GM20431 (cell line): ENCODE data around the gene RPSA.
"Not testable (repeated sequence)": the region's sequence is repeated elsewhere in the genome, so short reads cannot be mapped to it uniquely, and the experiment has no call there.

Experiments used
- in situ Hi-C: fragments of 300-500 bp; cut with MseI, MboI; formaldehyde crosslinking; loops from one replicate; pipeline ENCODE4 v1.15.0; 2020; ENCODE audit warnings: low sequenced_read_pairs; ENCODE audit not compliant: unreplicated experiment

RPSA gene

DNA sequence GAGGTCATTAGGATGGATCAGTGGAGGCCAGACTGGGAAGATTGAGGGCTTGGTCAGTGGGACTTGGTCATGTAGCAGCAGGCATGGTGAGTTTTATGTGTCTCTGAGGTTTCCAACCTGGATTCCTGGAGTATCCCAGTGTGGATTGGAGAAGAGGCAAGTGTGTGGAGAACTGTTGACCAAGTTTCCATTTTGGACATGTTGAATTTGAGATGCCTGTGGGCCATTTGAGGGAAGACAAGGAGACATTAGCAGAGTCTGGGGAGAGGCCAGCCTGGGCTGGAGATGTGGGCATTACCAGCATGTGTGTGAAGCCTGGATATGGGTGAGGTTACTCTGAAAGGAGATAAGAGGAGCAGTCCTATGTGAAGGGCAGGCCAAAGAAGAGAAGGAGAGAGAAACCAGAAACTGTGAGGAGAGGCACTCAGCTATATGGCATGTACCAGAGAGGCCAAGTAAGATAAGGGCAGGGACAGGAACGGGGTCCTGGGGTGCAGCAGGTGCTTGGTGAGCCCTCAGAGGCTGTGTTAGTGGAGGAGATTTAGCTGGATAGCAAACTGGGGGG lies 19.0 kb upstream of the RPSA start:
- in situ Hi-C loops: no loop called here

GRCh38 chr3:39388153-39388552 lies 18.4 kb upstream of the RPSA start:
- in situ Hi-C loops: no loop called here

- in situ Hi-C loops: no loop called here
Measured at GRCh38 chr3:39388741-39389248, 17.7 kb upstream of the RPSA start.

- in situ Hi-C loops: no loop called here
Measured at GRCh38 chr3:39390181-39390580, 16.3 kb upstream of the RPSA start.

DNA sequence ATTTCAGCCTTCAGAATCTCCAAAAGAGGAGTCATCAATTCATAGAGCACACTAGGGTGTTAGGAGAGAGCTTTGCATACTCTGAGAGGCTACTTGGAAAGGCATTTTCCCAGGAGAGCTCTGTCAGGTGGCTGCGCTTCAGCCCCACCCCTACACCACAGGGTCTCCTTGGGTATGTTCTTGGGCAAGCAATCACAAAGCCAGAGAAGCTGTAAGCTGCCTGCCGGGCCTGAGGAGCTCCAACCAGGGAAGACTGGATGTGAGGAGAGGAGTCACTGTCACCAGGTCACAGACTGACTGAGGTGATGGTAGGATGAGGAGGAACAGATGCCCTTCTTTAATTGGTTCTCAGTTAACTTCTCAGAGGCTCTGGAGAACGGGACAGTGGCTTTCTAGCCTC lies 9.8 kb upstream of the RPSA start:
- in situ Hi-C loops: no loop called here

- in situ Hi-C loops: no loop called here
Measured at GRCh38 chr3:39398700-39399099, 7.8 kb upstream of the RPSA start.

- in situ Hi-C loops: no loop called here
Measured at GRCh38 chr3:39401983-39402382, 4.5 kb upstream of the RPSA start.

DNA sequence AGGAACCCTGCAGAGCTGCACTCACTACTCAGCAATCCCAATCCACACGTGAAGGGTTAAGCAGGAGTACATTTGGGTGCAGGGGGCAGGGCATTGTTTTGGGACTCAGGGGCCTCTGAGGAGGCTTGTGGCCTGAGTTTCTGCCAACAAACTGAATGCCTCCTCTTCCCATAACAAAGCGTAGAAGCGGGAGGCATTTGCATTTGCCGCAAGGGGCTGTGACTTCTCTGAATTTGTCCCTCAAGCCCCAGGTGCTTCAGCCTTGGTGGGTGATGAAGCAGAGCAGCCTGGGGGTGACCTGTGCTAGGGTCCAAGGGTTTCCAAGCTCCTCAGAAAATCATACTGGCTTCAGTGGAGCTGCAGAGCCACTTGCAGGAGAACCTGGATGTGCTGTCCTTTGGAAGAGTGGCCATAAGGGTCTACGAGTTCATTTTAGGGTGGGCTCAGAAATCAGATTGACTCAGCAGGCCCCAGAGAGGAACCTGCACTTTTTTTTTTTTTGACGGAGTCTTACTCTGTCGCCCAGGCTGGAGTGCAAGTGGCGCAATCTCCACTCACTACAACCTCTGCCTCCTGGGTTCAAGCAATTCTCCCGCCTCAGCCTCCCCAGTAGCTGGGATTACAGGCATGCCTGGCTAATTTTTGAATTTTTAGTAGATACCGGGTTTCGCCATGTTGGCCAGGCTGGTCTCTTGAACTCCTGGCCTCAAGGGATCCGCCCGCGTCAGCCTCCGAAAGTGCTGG lies 1.4 kb upstream of the RPSA start:
- in situ Hi-C loops: no loop called here

DNA sequence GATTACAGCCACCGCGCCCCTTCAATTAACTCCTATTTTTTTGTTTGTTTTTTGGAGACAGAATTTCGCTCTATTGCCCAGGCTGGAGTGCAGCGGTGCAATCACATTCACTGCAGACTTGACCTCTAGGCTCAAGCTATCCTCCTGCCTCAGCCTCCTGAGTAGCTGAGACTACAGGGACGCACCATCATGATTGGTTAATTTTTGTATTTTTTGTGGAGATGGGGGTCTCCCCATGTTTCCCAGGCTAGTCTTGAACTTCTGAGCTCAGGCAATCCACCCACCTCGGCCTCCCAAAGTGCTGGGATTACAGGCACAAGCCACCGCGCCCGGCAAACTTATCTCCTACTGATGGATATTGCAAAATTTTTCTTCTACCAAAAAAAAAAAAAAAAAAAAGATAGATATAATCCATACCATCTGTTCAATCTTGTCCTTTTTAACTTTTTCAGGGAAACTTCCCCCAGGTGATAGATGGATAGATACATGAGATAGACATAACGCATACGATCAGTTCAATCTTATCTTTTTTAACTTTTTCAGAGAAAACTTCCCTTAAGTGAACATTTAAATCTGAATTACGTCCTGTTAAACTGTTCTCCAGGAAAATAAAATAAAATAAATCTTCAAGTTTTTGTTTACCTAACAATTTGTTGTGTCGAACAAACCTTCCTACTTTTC lies 693 bp upstream of the RPSA start:
- in situ Hi-C loops: no loop called here

GRCh38 chr3:39407259-39407629 lies 724 bp downstream of the RPSA start:
- in situ Hi-C loops: no loop called here

DNA sequence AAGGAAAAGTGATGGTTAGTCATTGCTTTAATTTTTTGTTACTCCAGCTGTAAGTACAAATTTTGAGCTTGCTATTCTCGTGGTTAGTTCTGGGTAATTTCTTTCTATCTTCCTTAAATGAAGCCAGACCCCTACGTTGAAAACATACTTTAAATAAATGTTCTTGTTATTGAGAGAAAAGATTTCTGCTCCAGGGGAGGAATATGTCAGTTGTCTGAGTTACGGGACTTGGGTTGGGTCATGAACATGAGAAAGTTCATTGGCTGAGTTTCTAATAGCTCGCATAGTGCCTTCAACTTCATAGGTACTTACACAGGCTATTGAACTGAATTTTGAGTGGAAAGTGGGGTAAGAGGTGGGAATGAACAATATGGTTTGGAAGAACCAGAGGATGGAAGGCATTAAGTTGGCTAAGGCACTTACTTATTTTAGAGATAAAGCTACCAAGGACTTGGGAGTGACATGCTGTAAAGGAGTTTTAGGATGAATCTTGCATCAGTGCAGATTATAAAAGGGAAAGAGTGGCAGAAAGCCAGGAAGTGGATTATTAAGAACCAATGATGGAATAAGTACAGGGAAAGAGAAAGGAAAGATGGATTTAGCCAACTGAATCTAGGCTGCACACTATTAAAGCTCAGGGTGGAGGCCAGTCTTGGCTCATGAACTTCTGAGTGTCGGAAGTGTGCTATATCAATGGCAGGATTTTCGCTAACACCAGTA lies 1.4 kb downstream of the RPSA start:
- in situ Hi-C loops: no loop called here

DNA sequence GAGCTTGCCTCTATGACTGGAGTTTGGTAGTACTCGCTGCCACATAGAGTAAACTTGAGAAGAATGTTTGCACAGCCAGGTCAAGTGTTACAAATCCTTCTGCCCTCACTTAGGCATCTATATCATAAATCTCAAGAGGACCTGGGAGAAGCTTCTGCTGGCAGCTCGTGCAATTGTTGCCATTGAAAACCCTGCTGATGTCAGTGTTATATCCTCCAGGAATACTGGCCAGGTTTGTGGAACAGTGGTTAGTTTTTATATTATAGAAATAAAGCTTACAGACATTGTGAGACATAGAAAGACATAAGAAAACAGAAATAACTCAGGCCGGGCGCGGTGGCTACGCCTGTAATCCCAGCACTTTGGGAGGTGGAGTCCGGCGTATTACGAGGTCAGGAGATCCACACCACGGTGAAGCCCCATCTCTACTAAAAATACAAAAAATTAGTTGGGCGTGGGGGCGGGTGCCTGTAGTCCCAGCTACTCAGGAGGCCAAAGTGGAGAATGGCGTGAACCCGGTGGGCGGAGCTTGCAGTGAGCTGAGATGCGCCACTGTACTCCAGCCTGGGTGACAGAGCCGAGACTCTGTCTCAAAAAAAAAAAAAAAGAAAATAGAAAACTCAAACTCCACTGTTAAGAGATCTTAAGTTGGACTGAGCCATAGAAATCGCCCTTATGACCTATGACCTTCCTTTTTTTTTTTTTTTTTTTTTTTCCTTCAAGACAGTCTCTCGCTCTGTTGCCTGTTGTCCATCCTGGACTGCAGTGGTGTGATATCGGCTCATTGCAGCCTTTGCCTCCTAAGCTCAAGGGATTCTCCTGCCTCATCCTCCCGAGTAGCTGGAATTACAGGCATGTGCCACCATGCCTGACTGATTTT lies 2.2 kb downstream of the RPSA start:
- in situ Hi-C loops: no loop called here

DNA sequence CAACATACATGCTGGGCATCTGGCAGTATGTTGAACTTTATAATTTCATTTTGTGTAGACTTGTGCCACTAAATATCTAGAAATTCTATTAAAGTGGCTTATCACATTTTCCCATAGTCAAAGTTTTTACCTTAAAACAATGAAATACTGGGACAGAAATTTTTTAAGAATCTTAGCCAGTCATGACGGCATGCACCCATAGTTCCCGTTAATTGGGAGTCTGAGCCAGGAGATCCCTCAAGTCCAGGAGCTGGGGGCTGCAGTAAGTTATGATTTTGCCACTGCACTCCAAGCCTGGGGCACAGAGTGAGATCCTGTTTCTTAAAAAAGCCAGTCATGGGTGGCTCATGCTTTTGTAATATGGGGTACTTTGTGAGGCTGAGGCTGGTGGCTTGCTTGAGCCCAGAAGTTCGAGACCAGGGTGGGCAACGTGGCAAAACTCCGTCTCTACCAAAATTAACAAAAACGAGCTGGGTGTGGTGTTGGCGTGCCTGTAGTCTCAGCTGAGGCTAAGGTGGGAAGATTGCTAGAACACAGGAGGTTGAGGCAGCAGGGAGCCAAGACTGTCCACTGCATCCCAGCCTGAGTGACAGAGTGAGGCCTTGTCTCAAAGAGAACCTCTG lies 3.1 kb downstream of the RPSA start:
- in situ Hi-C loops: no loop called here

GRCh38 chr3:39410893-39411292 lies 4.4 kb downstream of the RPSA start:
- in situ Hi-C loops: no loop called here

DNA sequence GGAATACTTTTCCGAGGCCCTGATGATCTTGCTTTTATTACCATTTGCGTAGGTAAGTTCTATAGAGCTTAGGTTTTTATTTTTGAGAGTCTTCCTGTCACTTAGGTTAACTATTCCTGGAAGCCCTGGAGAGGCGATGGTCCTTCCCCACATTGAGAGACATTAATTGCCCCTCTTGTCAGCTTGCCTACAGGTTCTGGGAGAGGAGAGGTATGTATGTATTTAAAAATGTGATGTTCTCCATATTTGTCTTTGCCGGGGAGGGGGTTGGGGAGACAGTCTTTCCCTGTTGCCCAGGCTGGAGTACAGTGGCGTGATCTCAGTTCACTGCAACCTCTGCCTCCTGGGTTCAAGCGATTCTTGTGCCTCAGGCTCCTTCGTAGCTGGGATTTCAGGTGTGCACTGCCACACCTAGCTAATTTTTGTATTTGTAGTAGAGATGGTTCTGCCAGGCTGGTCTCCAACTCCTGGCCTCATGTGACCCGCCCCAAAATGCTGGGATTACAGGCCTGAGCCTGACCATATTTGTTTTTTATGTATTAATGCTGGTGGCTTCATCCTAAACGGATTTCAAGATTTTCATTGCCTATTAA lies 6.2 kb downstream of the RPSA start:
- in situ Hi-C loops: no loop called here

DNA sequence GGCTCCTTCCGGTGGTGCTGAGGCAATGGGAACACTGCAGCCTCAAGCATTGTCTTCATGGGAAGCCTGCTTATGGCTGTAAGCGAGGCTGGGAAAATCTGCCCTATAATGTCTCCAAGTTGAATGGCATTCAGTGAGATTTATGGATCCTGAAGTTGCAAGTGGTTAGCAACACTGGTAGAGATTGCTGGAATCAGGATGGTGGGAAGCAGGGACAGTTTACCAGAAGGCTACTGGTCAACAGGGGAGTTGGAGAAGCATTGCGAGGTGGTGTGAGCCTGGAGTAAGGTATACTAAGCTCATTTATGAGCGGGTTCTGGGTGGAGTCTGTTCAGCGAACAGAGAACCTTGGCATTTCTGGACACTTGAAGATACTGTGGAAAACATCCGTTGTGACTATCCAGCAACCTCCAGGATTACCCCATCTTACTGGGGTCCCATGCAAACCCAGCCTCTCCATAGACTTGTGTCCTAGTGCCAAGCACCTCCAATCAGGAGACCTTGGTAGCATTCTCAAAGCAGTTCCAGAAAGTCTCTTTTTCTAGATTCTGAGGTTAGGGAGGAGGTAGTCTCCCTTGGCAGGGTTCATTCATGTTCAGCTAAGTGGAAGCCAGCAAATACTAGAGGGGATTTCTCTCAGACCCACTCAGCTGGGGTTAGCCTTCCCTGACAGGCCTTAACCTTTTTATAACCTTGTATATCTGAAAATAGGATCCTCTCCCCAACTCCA lies 7.3 kb downstream of the RPSA start:
- in situ Hi-C loops: no loop called here

- in situ Hi-C loops: no loop called here
Measured at GRCh38 chr3:39414421-39414907, 7.9 kb downstream of the RPSA start.

- in situ Hi-C loops: not testable (repeated sequence)
Measured at GRCh38 chr3:39415302-39415701, 8.8 kb downstream of the RPSA start.
